Naive thymus-derived CD8-positive, alpha-beta T cell (primary cell): ENCODE measurements around the gene TSEN54. TPM values are rescaled to one million over a fixed set of nuclear protein-coding genes. Genes with fewer than 3 reads are reported as not detected.
A peak's percentile ranks its signal among the peaks of the same experiment; 100 is the strongest.

Experiments
- ATAC-seq, 2 donors: fragments of 150-1000 bp; cut with Tn5 transposase in 1 of 2; sonication (Bioruptor Pico), chemical (Tn5 transposase) in 1 of 2; 1 replicate in 1 of 2; 2 replicates in 1 of 2; pipeline ENCODE4 v1.10.0; 2021; ENCODE audit warnings: mild to moderate bottlenecking in 2 of 2, moderate library complexity in 2 of 2
- POLR2A ChIA-PET: fragments of 350-600 bp; sonication (Branson Sonifier 250); formaldehyde crosslinking; loops from one replicate; lab custom pipeline; 2021; ENCODE audit warnings: antibody characterized with exemption; lab: Charles Lee
- DNase-seq, 10 donors: peaks; one replicate each; pipeline versions ENCODE4 v3.0.0 to v3.0.0-alpha.2; 2020 to 2022
- H3K27ac Mint-ChIP-seq, 10 donors: one replicate each; pipeline ENCODE4 v1.8.0; 2020 to 2022; ENCODE audit warnings: mild to moderate bottlenecking in 10 of 10, mixed read lengths in 10 of 10, moderate library complexity in 4 of 10, inconsistent platforms in 1 of 10
- H3K27me3 Mint-ChIP-seq, 5 donors: one replicate each; pipeline ENCODE4 v1.8.0; 2021 to 2022; ENCODE audit warnings: mixed read lengths in 5 of 5
- H3K36me3 Mint-ChIP-seq, 3 donors: one replicate each; pipeline ENCODE4 v1.8.0; 2020 to 2022; ENCODE audit warnings: mixed read lengths in 3 of 3, mild to moderate bottlenecking in 2 of 3, inconsistent platforms in 1 of 3
- H3K4me1 Mint-ChIP-seq, 4 donors: one replicate each; pipeline ENCODE4 v1.8.0; 2021 to 2022; ENCODE audit warnings: mixed read lengths in 4 of 4
- H3K4me3 Mint-ChIP-seq, 10 donors: one replicate each; pipeline ENCODE4 v1.8.0; 2020 to 2022; ENCODE audit warnings: mild to moderate bottlenecking in 10 of 10, mixed read lengths in 10 of 10, moderate library complexity in 6 of 10, inconsistent platforms in 1 of 10
- H3K9me3 Mint-ChIP-seq, 9 donors: one replicate each; pipeline ENCODE4 v1.8.0; 2020 to 2022; ENCODE audit warnings: mixed read lengths in 9 of 9, mild to moderate bottlenecking in 3 of 9, inconsistent platforms in 1 of 9, moderate library complexity in 1 of 9
- polyA plus RNA-seq, 3 donors: library from polyadenylated mRNA; unstranded; fragments of 300-500 nt; fragmentation: Illumina TruSeq; gene quantifications; one replicate each; pipeline ENCODE4 v1.2.3, GENCODE V29; 2021
- total RNA-seq, 8 experiments: library from RNA in 2 of 8; stranded (reverse) in 2 of 8; gene quantifications; one replicate each; pipeline ENCODE4 v1.2.3 and lab custom pipeline; 2021 to 2026

TSEN54 gene
- total and polyA plus RNA-seq, 5 experiments from 2014 or later, result 53.1 to 121 (median 98.2) TPM

GRCh38 chr17:75552425-75553294, 36.3 kb downstream of the TSEN54 start:
- Mint-ChIP-seq H3K27me3 (no peaks in the 10 kb centered on the region), H3K4me3 (no peak overlapping the region), H3K9me3 (no peaks in the 10 kb centered on the region), H3K36me3 (peaks cover 0 to under 1% (median 0%) of the 10 kb centered on the region in 3 donors), H3K4me1 (peaks cover 0 to 5% (median 3%) of the 10 kb centered on the region in 4 donors), H3K27ac (no peak overlapping the region)
- ATAC-seq (no peak), DNase-seq (no peak)
- POLR2A ChIA-PET, result interaction anchor here (1.4 kb wide), 1 partner anchor 36 kb away, joined by 4 read pairs; the partner anchor contains the start of gene TSEN54

GRCh38 chr17:75553295-75554110, 37.2 kb downstream of the TSEN54 start:
- Mint-ChIP-seq H3K9me3 (no peaks in the 10 kb centered on the region), H3K27me3 (no peaks in the 10 kb centered on the region), H3K4me3 (no peak overlapping the region), H3K4me1 (peaks cover 0 to 5% (median 3%) of the 10 kb centered on the region in 4 donors), H3K36me3 (no peaks in the 10 kb centered on the region), H3K27ac (no peak overlapping the region)
- DNase-seq (no peak), ATAC-seq (no peak)
- POLR2A ChIA-PET, result no interaction called here

GRCh38 chr17:75555679-75556153, 39.4 kb downstream of the TSEN54 start:
- Mint-ChIP-seq H3K4me3 (no peak overlapping the region), H3K27me3 (no peaks in the 10 kb centered on the region), H3K36me3 (peaks cover 0 to 3% (median 0%) of the 10 kb centered on the region in 3 donors), H3K4me1 (peaks cover 0 to 6% (median 2%) of the 10 kb centered on the region in 4 donors), H3K27ac (no peak overlapping the region), H3K9me3 (no peaks in the 10 kb centered on the region)
- no peak for DNase-seq
- POLR2A ChIA-PET, result no interaction called here
- no peak for ATAC-seq

- ATAC-seq (no peak), DNase-seq (no peak)
- H3K9me3 Mint-ChIP-seq, result no peaks in the 10 kb centered on the region
- no peak overlapping the region for H3K27ac Mint-ChIP-seq
- H3K27me3 Mint-ChIP-seq, result no peaks in the 10 kb centered on the region
- H3K4me3 Mint-ChIP-seq, result no peak overlapping the region
- POLR2A ChIA-PET, result interaction anchor here (0.7 kb wide), 2 partner anchors 58 to 95 kb away, joined by 4 to 5 read pairs; no protein-coding TSS in a partner anchor
- H3K4me1 Mint-ChIP-seq, result peaks cover 0 to 4% (median 2%) of the 10 kb centered on the region in 4 donors
- peaks cover 0 to 7% (median 0%) of the 10 kb centered on the region in 3 donors for H3K36me3 Mint-ChIP-seq
Measured at GRCh38 chr17:75557075-75557851, 40.9 kb downstream of the TSEN54 start.

GRCh38 chr17:75557852-75558665, 41.7 kb downstream of the TSEN54 start:
- peaks cover 0 to 2% (median 2%) of the 10 kb centered on the region in 4 donors for H3K4me1 Mint-ChIP-seq
- POLR2A ChIA-PET, result no interaction called here
- H3K36me3 Mint-ChIP-seq, result peaks cover 0 to 9% (median 0%) of the 10 kb centered on the region in 3 donors
- no peaks in the 10 kb centered on the region for H3K27me3 Mint-ChIP-seq
- ATAC-seq (no peak), DNase-seq (no peak)
- no peak overlapping the region for H3K27ac Mint-ChIP-seq
- H3K9me3 Mint-ChIP-seq, result no peaks in the 10 kb centered on the region
- H3K4me3 Mint-ChIP-seq, result no peak overlapping the region

- no peaks in the 10 kb centered on the region for H3K9me3 Mint-ChIP-seq
- H3K4me3 Mint-ChIP-seq, result no peak overlapping the region
- peaks cover 0 to 2% (median under 1%) of the 10 kb centered on the region in 4 donors for H3K4me1 Mint-ChIP-seq
- peak overlapping the region in 1 of 10 donors; percentile 44 for H3K27ac Mint-ChIP-seq
- ATAC-seq (no peak), DNase-seq (no peak)
- peaks cover 0 to 9% (median 2%) of the 10 kb centered on the region in 3 donors for H3K36me3 Mint-ChIP-seq
- H3K27me3 Mint-ChIP-seq, result no peaks in the 10 kb centered on the region
- POLR2A ChIA-PET, result interaction anchor here (0.6 kb wide), 1 partner anchor 176 kb away, joined by 3 read pairs; no protein-coding TSS in a partner anchor
Measured at GRCh38 chr17:75558666-75559530, 42.6 kb downstream of the TSEN54 start.

GRCh38 chr17:75559958-75560533, 43.7 kb downstream of the TSEN54 start:
- Mint-ChIP-seq H3K27ac (peak overlapping the region in 1 of 10 donors; percentile 29), H3K4me3 (no peak overlapping the region), H3K27me3 (no peaks in the 10 kb centered on the region), H3K9me3 (no peaks in the 10 kb centered on the region), H3K36me3 (peaks cover 0 to 9% (median 2%) of the 10 kb centered on the region in 3 donors), H3K4me1 (peaks cover 0 to 2% (median 0%) of the 10 kb centered on the region in 4 donors)
- DNase-seq (no peak), ATAC-seq (no peak)
- POLR2A ChIA-PET, result interaction anchor here (0.5 kb wide), 1 partner anchor 272 kb away, joined by 4 read pairs; no protein-coding TSS in a partner anchor

GRCh38 chr17:75561927-75562603, 45.7 kb downstream of the TSEN54 start:
- peaks cover 0 to 11% (median 2%) of the 10 kb centered on the region in 3 donors for H3K36me3 Mint-ChIP-seq
- POLR2A ChIA-PET, result no interaction called here
- peaks cover 0 to 7% (median under 1%) of the 10 kb centered on the region in 4 donors for H3K4me1 Mint-ChIP-seq
- ATAC-seq (no peak), DNase-seq (no peak)
- no peaks in the 10 kb centered on the region for H3K27me3 Mint-ChIP-seq
- no peak overlapping the region for H3K27ac Mint-ChIP-seq
- H3K4me3 Mint-ChIP-seq, result no peak overlapping the region
- no peaks in the 10 kb centered on the region for H3K9me3 Mint-ChIP-seq

- Mint-ChIP-seq H3K4me3 (no peak overlapping the region), H3K9me3 (no peaks in the 10 kb centered on the region), H3K27me3 (no peaks in the 10 kb centered on the region), H3K4me1 (peaks cover 0 to 7% (median under 1%) of the 10 kb centered on the region in 4 donors), H3K27ac (no peak overlapping the region), H3K36me3 (peaks cover 0 to 11% (median 2%) of the 10 kb centered on the region in 3 donors)
- POLR2A ChIA-PET, result no interaction called here
- ATAC-seq (no peak), DNase-seq (no peak)
Measured at GRCh38 chr17:75563063-75563758, 46.9 kb downstream of the TSEN54 start.
